NCI-H510A treated with DMSO at 0.1 percent for 48 hours (cell line): ENCODE data around the gene PADI4.
A peak's percentile ranks its signal among the peaks of the same experiment; 100 is the strongest.

Source experiments
- DNase-seq: peaks from one replicate; lab custom pipeline; 2025; lab: John Stamatoyannopoulos, UW

The PADI4 gene

DNA sequence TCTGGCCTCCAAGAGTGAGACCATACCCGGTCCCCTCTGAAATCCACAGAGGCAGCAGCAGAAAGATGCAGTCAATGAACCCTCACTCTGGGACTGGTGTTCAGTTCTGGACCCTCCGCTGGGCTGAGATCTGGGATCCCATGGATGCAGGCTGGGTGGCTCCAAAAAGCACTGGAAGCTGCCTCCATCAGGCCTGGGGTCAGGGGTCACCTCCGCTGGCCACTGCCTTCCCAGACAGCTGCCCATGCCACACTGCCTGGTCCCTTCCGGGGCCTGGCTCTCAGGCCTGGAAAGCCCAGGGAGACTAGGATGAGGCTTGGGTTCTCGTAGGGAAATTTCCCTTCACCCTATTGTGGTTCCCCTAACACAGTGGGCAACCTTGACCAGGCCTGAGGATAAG, 21.4 kb upstream of the PADI4 start:
- DNase-seq: no peak

DNA sequence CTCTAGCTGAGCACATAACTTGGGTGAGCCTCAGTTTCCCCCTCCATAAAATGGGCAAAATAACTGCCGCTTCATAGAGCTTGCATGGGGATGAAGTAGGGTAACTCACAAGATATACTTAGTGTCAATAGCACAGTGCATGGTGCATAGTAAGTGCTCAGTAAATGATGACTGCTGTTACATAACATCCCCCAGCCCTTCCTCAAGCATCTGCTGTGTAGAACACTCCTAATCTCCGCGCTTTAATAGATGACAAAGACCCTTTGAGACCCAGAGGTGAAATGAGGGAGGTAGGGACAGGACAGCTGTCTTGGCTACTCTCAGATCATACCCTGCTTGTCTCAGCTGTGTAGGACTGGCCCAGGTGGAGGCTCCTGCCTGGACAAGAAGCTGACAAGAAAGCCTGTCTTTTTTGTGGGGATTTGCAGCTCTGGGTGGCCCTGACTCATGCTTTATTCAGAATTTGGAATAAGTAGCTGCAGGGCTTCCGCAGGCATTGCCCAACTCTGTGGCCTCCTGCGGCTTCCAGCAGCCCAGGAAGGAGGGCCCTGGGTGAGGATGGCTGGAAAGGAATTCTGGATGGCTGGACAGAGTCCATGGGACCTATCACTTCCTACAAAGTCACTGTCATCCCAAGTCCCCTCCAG, 20.7 kb upstream of the PADI4 start:
- no peak for DNase-seq

DNA sequence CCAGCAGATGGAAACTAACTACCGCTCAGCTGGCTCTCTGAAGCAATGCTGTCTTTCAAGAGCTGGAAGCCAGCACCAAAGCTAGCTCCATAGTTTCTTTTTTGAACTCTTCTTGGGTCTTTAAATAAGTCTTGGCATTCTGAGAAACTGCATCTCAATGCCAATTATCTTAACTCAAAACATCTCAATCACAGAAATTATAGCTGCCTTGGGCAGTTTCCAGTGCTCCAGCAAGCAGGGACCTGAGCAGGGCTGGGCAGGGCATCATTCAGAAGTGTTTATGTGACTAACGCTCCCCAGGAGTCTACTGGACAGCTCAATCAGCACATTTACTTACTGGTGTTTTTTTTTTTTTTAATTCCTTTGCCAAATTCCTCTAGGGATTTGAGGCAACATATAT, 18.3 kb upstream of the PADI4 start:
- DNase-seq: no peak

DNA sequence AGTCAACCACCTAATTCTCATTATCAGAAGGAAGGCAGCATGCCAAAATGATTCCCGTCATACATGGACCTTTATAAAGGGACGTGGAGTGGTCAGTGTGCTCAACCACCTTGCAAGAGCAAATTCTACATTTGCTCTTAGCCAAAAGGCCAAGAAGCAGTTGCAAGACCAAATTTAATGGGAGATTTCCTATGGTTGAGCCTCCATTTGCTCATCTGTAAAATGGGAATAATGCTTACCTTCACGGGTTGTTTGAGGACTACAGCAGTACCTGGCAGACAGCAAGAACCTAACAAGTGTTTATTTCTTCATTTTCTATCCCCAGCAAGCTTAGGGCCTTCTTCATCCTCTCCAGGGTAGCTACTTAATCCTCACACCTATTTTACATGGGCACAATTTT, 17.4 kb upstream of the PADI4 start:
- no peak for DNase-seq

DNA sequence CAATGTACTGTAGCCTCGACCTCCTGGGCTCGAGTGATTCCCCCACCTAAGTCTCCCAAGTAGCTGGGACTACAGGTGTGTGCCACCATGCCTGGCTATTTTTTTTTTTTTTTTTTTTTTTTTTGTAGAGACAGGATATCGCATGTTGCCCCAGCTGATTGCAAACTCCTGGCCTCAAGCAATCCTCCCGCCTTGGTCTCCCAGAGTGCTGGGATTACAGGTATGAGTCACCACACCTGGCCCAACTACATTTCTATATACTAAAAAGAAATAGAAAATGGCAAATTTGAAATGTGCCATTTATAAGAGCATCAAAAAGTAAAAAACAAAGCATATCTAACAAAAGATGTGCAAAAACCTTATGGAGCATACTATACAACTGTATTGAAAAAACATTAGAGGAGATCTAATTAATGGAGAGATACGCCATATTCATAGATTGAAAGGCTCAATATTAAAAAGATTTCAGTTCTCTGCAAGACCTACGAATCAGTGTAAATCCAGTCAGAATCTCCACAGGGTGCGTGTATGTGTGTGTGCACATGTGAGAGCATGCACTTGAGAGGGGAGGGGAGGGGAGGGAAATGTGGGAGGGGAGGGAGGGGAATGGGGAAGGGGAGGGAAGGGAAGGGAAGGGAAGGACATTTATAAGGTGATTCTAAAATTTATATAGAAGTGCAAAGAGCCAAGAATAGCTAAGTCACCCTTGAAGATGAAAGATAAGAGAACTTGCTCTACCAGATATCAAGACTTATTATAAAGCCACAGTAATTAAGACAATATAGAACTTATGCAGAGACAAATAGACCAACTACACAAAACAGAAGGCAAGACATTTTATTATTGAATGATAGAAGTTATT, 15.5 kb upstream of the PADI4 start:
- no peak for DNase-seq

DNA sequence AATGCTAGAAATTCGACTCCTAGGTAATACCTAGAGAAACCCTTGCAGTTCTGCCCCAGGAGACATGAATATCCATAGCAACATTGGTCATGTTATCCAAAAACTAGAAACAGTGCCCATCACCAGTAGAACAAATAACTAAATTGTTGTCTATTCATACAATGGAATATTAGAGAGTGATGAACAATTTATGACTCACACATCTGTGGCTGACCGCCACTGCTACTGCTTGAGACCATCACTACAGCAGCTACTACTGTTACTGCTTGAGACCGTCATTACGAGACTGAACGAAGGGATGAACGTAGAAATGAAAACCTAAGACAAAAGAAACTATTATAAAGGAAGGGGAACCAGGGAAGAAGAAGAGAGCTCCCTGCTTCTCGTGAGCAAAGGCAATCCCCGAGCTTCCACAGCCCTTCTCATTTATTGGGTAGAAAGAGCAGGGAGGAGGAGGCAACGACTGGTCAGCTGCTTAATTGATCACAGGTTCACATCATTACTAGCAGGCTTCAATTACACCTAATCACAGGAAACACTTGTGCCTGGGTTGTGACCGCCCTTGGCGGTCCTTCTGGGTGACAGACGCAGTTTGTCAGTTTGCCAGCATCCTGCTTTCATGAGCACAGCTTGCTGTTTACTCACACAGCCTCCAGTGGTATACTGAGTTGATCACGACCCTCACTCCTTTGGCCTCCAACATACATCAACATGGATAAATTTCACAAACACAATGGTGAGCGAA, 14.1 kb upstream of the PADI4 start:
- DNase-seq: no peak

DNA sequence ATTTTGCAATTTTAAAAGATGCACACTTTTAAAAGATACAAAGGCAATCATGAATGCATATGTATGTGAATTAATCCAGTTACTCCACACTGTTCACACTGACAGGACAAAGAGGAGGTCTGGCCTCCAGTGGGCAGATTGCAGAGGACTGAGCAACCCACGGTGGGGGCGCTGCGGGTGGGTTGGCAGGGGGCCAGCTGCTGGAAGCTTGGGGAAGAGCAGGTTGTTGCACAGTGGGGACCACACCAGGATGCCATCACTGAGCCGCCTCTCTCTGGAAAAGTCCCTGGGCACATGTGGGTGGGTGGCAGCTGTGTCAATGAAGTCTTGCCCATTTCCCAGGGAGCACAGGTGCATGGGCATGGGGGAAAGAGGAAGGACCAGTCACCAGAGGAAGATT, 12.7 kb upstream of the PADI4 start:
- no peak for DNase-seq

DNA sequence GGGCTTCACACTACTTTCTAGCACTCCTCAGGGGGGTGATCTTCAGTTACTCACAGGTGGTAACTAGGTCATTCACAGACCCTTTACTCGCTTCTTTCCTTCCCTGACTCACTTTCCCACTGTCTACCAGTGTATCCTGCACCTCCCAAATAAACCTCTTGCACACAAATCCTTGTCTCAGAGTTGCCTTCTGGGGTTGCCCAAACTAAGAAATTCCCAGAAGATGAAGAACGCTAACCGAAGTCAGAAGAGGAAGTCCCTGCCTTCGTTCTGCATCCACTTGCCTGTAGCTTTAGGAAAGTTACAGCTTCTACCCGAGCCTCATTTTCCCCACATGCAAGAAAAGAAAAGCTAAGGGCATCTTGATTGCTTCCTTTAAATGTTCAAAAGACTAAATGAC, 11.9 kb upstream of the PADI4 start:
- no peak for DNase-seq

DNA sequence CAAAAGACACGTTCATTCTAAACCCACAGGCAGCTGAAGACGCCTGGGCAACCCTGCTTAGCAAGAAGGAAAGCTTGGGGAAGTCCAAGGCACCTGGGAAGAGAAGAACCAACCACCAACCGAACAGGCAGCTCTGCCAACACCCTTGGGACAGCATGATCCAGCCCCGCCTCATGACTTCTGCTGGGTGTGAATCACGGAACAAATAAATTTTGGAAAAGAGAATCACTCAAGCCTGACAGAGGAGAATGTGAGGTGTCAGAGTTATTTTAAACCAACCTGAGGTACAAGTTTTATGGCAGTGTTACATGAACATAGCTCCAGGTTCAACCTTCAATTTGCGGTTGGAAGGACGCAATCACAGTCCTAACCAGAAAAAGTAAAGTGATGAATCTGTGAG, 10.0 kb upstream of the PADI4 start:
- DNase-seq: no peak

DNA sequence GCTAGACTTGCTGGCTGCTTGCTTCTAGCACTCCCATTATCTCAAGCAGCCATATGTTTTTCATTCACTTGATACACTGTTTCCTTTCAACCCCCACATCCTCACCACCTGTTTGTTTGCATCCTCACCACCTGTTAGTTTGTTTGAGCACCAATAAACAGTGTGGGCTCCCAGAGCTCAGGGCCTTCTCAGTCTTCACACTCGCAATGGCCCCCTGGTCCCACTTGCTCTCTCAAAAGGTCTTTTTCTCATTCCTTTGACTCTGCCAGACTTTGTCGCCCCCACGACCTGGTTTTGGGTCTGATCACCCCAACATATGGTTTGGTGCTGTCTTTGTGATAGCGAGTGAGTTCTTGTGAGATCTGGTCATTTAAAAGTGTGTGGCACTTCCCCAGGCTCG, 6.2 kb upstream of the PADI4 start:
- no peak for DNase-seq

DNA sequence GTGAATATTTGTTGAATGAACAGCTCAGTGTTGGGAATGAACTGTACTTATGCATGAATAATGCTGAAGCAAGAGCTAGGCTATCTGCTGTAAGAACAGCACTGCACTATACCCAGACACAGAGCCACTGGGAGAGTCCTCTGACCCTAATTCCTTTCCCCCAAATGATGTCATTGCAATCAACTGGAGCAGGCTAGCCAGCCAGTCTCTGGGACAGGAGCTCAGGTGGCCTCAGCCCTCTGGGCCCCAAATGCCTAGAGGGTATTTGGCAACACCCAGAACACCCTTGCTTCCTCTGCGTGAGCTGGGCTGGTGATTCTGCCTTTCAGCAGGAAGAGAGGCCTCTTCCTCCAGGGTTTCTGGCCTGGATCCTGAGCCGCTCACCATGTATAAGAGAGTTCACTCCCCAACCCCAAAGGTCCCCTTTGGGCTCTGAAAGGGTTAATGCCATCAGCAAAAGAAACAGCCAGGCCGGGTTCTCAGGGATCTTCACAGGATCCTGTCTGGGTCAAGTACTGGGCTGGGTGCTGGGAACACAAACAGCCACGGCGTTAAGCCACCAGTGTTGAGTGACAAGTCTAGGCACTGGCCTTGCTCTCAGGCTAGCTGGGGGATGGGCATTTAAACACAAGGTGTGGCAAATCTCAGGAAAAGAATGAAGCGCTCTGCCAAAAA, 3.7 kb upstream of the PADI4 start:
- peak; percentile 19 for DNase-seq

DNA sequence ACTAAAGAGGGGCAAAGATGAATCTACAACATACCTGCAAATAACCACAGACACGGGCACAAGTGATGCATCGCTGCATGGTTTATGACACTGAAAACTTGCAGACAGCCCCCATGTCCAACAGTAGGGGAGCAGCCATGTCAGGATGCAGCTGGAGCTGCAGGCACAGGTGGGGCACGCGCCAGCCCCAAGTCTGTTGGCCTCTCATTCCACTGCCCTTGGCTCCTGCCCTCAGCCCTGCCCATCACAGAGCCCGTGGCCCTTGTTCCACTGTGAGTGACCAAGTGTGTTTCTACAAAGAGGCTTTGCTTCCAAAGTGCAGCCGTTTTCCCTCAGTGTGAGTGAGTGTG, 3.2 kb upstream of the PADI4 start:
- DNase-seq: no peak

DNA sequence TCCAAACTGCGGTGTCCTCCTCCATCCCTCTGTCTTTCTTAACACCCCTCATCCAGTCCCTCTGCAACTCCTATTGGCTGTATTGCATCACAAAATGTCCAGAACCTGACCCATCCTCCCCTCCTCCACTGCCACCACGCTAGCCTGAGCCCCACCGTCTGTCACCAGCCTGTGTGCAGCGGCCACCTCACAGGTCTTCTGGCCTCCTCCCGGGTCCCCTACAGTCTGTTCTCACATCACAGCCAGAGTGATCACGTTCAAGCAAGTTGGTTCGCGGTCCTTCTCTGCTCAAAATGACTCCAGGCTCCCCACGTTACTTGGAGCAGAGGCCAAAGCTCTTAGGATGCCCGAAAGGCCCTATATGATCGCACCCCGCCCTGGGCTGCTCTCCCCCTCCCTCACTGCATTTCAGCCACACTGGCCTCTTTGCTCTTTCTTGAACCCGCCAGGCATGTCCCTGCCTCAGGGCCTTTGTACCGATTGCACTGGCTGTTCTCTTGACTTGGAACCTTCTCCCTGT, 2.4 kb upstream of the PADI4 start:
- no peak for DNase-seq

DNA sequence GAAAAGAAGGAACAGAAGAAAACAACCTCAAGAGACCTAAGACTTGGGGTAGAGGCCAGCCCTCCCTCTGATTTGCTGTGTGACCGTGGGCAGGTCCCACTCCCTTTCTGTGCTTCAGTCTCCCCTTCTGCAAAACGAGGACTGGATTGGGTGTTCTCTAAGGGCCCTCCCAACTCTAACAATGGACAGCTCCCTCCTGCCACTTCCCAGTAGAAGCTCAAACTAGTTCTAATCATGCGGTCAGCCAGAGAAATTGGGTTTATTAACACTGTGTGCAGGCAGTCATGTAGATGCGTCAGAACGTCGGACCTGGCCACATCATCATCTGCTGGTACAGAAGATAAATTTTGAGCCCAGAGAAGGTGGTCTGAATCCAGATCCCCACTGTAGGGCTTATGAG, 1.6 kb upstream of the PADI4 start:
- DNase-seq: no peak

DNA sequence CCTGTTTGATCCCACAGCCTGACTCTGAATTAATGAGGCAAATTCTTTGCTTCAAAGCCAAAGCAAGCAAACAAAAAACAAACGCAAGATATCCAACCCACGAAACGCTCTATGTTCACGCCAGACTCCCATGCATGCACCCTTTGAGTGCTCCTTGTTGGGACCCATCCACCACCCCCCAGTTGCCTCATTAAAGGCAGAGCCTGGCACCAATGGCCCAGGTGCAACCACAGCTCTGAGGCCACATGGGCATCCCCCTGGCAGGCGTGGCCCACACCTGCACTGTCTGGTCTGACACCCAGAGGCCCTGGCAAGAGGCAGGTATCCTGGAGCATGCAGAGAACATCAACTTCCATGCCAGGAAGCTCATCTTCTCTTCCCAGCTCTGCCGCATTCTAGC, 1.1 kb upstream of the PADI4 start:
- DNase-seq: no peak

DNA sequence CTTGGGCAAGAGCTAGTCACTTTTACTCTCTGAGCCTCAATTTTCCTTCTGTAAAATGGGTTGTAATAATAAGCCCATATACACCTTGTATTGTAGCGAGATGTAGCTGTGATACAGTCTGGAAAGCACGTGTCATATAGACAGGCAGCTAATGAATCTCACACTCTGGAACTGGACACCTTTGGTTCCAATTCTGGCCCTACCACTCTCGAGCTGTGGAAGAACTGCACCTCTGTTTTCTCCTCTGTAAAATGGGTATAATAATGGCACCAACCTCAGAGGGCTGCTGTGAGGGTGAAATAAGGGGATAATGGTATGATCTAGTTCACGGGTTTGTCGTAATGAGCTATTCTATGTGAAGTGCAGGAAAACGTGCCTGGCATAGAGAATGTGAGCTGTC, 668 bp upstream of the PADI4 start:
- DNase-seq: no peak

DNA sequence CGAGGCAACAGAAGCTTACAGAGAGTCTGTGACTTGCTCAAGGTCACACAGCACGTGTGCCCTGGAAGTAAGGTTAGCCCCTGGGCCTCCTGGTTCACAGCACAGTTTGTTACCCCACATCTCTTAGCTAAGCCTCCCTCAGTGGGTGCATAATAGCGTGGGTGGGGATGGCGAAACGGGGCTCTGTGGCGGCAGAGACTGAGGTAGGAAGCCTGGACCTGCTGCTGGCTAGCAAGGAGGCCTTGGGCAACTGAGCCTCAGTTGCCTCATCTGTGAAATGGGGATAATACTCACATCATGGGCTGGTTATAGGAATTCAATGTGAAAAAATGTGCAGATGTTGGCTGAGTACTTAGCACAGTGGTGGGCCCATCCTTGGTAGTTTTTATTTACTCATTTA, 596 bp downstream of the PADI4 start:
- DNase-seq: no peak

DNA sequence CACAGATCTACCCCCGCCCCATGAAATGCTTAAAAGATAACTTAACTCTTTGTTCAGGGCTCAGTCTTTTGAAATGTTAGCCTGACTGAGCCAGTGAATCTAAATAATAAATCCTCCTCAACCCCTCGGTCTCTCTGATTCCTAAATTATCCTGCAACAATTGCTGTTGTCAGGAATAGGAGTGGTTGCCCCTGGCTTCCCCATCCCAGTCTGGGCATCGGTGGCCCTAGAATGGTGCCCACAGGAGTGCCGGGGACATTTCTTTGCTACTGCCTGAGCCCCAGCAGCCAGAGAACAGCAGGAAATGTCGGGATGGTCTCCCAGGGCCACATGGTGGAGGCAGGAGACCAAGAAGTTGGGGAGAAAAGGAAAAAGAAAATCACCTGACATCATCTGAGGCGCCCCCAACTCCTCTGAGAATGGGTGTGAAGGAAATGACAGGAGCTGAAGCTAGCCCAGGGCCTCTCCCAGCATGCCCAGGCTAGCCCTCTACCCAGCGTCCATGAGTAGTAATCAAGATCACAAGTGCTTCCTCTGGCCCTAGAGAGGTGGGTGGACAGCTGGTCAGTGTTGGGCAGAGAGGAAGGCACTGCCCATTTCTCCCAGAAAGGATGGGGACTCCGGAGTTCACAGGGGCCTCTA, 1.6 kb downstream of the PADI4 start:
- DNase-seq: no peak

DNA sequence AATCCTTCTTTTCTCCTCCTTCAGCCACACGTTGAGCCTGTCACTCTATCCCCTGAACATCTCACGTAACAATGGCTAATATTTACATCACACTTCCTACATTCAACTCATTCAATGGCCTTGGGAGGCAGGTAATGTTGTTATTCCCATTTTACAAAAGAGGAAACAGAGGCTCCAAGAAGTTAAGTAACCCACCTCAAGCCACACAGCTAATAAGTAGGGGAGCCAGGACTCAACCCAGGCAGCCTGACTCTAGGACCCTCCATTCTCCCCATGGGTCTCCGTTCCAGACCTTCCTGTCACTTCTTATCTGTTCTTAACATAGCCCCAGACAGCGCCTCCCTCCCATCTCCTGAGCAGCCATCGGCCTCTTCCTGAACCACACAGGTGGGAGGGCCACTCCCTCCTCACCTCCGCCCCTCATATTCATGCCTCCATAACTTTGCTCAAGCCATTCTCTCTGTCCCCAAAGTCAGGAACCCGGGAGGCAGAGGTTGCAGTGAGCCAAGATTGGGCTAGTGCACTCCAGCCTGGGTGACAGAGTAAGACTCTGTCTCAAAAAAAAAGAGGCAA, 2.2 kb downstream of the PADI4 start:
- no peak for DNase-seq

DNA sequence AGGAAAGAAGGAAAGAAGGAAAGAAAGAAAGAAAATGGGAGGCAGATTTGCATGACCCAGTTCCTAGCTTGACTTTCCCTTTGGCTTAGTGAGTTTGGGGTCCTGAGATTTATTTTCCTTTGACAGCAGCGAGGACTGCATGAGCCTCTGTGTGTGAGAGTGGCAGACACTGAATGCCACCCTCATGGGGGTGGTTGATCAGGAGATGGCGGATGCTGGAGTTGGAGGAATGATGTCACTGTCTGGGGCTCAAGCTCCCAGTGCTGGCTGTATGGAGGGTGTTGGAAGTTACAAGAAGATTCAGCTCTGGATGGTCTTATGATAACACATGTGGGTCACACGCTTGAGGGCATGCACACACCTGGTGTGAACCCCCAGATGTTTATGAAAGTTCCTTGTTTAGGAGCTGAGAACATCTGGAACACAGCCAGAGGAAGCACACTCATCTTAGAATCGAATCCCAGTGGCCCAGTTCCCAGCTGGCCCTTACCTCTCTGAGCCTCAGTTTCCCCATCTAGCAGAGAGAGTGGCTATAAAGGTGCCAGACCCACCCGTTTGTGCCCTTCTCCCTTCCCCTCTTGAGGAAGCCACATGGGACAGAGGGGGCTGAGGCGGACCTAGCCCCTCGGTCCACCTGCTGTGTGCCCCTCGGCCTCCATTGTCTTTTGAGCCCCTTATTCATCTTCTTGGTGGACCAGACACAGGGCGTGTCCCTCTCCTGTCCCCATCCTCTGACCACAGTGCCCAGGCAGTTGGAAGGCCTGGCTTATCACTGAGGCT, 5.7 kb downstream of the PADI4 start:
- no peak for DNase-seq

DNA sequence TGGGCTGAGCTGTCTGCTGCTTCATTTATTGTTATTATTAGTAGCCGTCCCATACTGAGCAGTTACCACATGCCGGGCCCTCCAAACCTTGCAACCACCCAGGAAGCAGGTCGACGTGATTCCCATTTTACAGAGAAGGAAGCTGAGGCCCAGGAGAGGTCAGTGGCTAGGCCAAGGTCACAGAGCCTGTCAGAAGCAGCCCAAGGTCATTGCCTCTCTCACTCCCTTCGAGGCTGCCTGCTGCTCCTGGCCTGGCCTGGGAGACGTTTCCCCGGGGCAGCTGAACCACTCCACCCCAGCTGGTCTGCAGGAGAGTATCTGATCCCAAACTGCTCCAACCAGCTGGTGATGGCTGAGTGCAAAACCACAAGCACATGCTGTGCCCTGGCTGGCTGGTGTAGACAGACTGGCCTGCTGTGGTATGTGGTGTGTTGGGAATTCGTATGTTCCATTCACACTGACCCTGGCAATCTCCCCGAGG, 6.5 kb downstream of the PADI4 start:
- no peak for DNase-seq
